ENCODE results near the gene BTC.

Gene BTC

GRCh38 chr4:74790652-74791051 lies 3.7 kb downstream of the BTC start:
- no peak overlapping the region for H3K4me3 ChIP-seq (ENCODE audit: low read depth, low read length)
- no peak for DNase-seq (ENCODE audit: low read depth, low spot score)
- TF ChIP-seq CTCF (IDR thresholded peaks at IDR 0.05; ENCODE audit: low read depth, low read length) = no peak
- in situ Hi-C loops (cut with HindIII; ENCODE audit: low sequenced_read_pairs) = no loop called here

- no peak for TF ChIP-seq CTCF (IDR thresholded peaks at IDR 0.05; ENCODE audit: low read depth, low read length)
- in situ Hi-C loops (cut with HindIII; ENCODE audit: low sequenced_read_pairs) = no loop called here
- no peak for DNase-seq (ENCODE audit: low read depth, low spot score)
- no peak overlapping the region for H3K4me3 ChIP-seq (ENCODE audit: low read depth, low read length)
Measured at GRCh38 chr4:74789518-74789917, 4.8 kb downstream of the BTC start.

- no peak for DNase-seq (ENCODE audit: low read depth, low spot score)
- in situ Hi-C loops (cut with HindIII; ENCODE audit: low sequenced_read_pairs) = no loop called here
- H3K4me3 ChIP-seq (ENCODE audit: low read depth, low read length) = no peak overlapping the region
- no peak for TF ChIP-seq CTCF (IDR thresholded peaks at IDR 0.05; ENCODE audit: low read depth, low read length)
Measured at GRCh38 chr4:74777531-74777930, 16.8 kb downstream of the BTC start.

- TF ChIP-seq CTCF (IDR thresholded peaks at IDR 0.05; ENCODE audit: low read depth, low read length) = no peak
- no peak for DNase-seq (ENCODE audit: low read depth, low spot score)
- in situ Hi-C loops (cut with HindIII; ENCODE audit: low sequenced_read_pairs) = no loop called here
- no peak overlapping the region for H3K4me3 ChIP-seq (ENCODE audit: low read depth, low read length)
Measured at GRCh38 chr4:74772783-74773182, 21.5 kb downstream of the BTC start.

- DNase-seq (ENCODE audit: low read depth, low spot score) = no peak
- H3K4me3 ChIP-seq (ENCODE audit: low read depth, low read length) = no peak overlapping the region
- TF ChIP-seq CTCF (IDR thresholded peaks at IDR 0.05; ENCODE audit: low read depth, low read length) = no peak
- in situ Hi-C loops (cut with HindIII; ENCODE audit: low sequenced_read_pairs) = no loop called here
Measured at GRCh38 chr4:74772106-74772505, 22.2 kb downstream of the BTC start.

GRCh38 chr4:74770226-74770910 lies 24.0 kb downstream of the BTC start:
- TF ChIP-seq CTCF (IDR thresholded peaks at IDR 0.05; ENCODE audit: low read depth, low read length) = no peak
- no peak for DNase-seq (ENCODE audit: low read depth, low spot score)
- no peak overlapping the region for H3K4me3 ChIP-seq (ENCODE audit: low read depth, low read length)
- in situ Hi-C loops (cut with HindIII; ENCODE audit: low sequenced_read_pairs) = no loop called here
